Motor neuron (in vitro differentiated cells): ENCODE measurements around the gene EFCAB13. TPM values are rescaled to one million over a fixed set of nuclear protein-coding genes. Genes with fewer than 3 reads are reported as not detected.

Source experiments
- ATAC-seq, 8 experiments: fragments of 200-7000 bp; cut with Tn5 transposase; replicated peaks in 6 of 8; 2 replicates each; pipeline ENCODE4 v1.8.0; 2021; ENCODE audit warnings: mild to moderate bottlenecking in 8 of 8, moderate library complexity in 8 of 8
- H3K27ac ChIP-seq, 2 donors: fragments of 250-450 bp; sonication (Bioruptor Pico); 2 replicates each; pipeline ENCODE4 v1.9.0; 2021; ENCODE audit warnings: antibody characterized with exemption in 2 of 2, mild to moderate bottlenecking in 2 of 2, moderate library complexity in 1 of 2
- H3K4me1 ChIP-seq, 2 donors: fragments of 250-450 bp; sonication (Bioruptor Pico); replicated peaks in 1 of 2; 2 replicates each; pipeline ENCODE4 v1.6.1; 2021; ENCODE audit warnings: antibody characterized with exemption in 2 of 2, mild to moderate bottlenecking in 2 of 2, moderate library complexity in 1 of 2
- H3K4me3 ChIP-seq, 5 donors: fragments of 250-450 bp; sonication (Bioruptor Pico); 2 replicates each; pipeline ENCODE4 v1.9.0; 2021; ENCODE audit warnings: antibody characterized with exemption in 5 of 5, mild to moderate bottlenecking in 5 of 5, moderate library complexity in 4 of 5
- WGBS, 10 experiments: fragments of 450-650 bp; shearing (Covaris generic); methylation state at CpG; one replicate each; pipeline ENCODE4 v1.0.0; 2022; 5-methylcytosine and 5-hydroxymethylcytosine counted together
- in situ Hi-C, 9 experiments: fragments of 400-800 bp; cut with MboI; loops; one replicate each; pipeline ENCODE4 v1.15.0; 2021; ENCODE audit warnings: low sequenced_read_pairs in 9 of 9, low pct_unique_long_range_greater_than_20kb in 2 of 9; ENCODE audit not compliant: unreplicated experiment in 9 of 9
- total RNA-seq, 8 experiments: library from RNA; unstranded; fragments of 300-600 nt; gene quantifications; 2 replicates each; pipeline versions ENCODE4 v1.2.3 to v1.2.4, GENCODE V29; 2022

EFCAB13 gene
- total RNA-seq, 8 experiments from 2014 or later, result 1.3 to 6.9 (median 3.0) TPM

GRCh38 chr17:47299239-47299910 is 24.4 kb upstream of the EFCAB13 start:
- WGBS, 10 experiments, result 46 to 100% (median 89%) methylated on average over 1 to 8 of the region's 13 CpGs; no CpG with 5 or more reads in 5 of the 10 experiments
- no peak overlapping the region for H3K27ac ChIP-seq
- peaks cover 0 to 6% of the 10 kb centered on the region in 2 donors for H3K4me1 ChIP-seq
- H3K4me3 ChIP-seq, result no peak overlapping the region
- no peak for ATAC-seq
- in situ Hi-C loops, result no loop called here

- H3K27ac ChIP-seq, result no peak overlapping the region
- H3K4me1 ChIP-seq, result peaks cover 0 to 4% of the 10 kb centered on the region in 2 donors
- in situ Hi-C loops, result loop anchor here in 1 of 9 experiments (25.0 kb wide), 1 partner anchor 88 kb away; the partner anchor contains the start of gene MYL4
- 60 to 88% (median 78%) methylated on average over 1 of the region's 1 CpG; no CpG with 5 or more reads in 2 of the 10 experiments for WGBS, 10 experiments
- no peak overlapping the region for H3K4me3 ChIP-seq
- ATAC-seq, result no peak
Measured at GRCh38 chr17:47300718-47301117, 23.0 kb upstream of the EFCAB13 start.

GRCh38 chr17:47301161-47301560 is 22.6 kb upstream of the EFCAB13 start:
- Histone ChIP-seq H3K27ac (no peak overlapping the region), H3K4me3 (no peak overlapping the region), H3K4me1 (no peaks in the 10 kb centered on the region)
- no peak for ATAC-seq
- WGBS, 10 experiments, result 51 to 100% (median 81%) methylated on average over 1 to 3 of the region's 3 CpGs; no CpG with 5 or more reads in 2 of the 10 experiments
- in situ Hi-C loops, result loop anchor here in 1 of 9 experiments (25.0 kb wide), 1 partner anchor 89 kb away; the partner anchor contains the start of gene MYL4

GRCh38 chr17:47301831-47302230 is 21.9 kb upstream of the EFCAB13 start:
- ATAC-seq, result no peak
- in situ Hi-C loops, result loop anchor here in 1 of 9 experiments (25.0 kb wide), 1 partner anchor 90 kb away; the partner anchor contains the start of gene MYL4
- 35 to 100% (median 63%) methylated on average over 1 to 2 of the region's 2 CpGs; no CpG with 5 or more reads in 2 of the 10 experiments for WGBS, 10 experiments

GRCh38 chr17:47304186-47304585 is 19.6 kb upstream of the EFCAB13 start:
- ATAC-seq, result no peak
- H3K4me3 ChIP-seq, result no peak overlapping the region
- in situ Hi-C loops, result loop anchor here in 1 of 9 experiments (25.0 kb wide), 1 partner anchor 92 kb away; the partner anchor contains the start of gene MYL4
- 80% methylated on average over 1 of the region's 1 CpG; no CpG with 5 or more reads in 9 of the 10 experiments for WGBS, 10 experiments
- H3K27ac ChIP-seq, result no peak overlapping the region
- no peaks in the 10 kb centered on the region for H3K4me1 ChIP-seq

More at GRCh38 chr17:47301831-47302230, 21.9 kb upstream of the EFCAB13 start:
- Histone ChIP-seq H3K4me3 (no peak overlapping the region), H3K27ac (no peak overlapping the region), H3K4me1 (no peaks in the 10 kb centered on the region)

DNA sequence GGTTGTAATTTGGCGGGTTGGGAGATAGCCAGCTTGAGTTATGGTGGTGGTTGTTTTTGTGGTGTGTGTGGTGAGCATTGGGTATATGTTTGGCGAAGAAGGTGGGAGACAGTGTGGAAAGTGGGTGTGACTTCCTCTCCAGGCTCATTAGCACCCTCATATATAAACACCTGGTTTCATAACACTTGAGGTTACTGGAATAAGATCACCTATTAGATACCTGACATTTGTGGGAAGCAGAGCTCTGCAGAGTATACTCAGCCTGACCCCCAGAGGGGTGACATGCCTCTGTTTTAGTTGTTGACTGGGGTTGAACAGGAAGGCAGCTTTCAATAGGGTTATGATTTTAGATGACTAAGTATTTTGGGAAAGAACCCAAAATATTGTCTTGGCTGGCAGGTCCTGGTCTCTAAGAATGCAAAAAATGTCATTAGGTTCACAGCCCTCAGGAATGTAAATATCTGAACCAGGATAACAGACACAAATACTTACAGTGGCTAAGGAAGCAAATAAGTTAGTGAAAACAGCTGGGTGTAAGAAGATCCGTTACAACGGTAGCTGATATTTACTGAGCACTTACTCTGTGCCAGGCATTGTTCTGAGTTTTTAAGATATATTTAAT is 18.3 kb upstream of the EFCAB13 start:
- Histone ChIP-seq H3K27ac (no peak overlapping the region), H3K4me3 (no peak overlapping the region), H3K4me1 (no peaks in the 10 kb centered on the region)
- peak in 2 of 8 experiments; percentile 50 to 71 for ATAC-seq
- in situ Hi-C loops, result loop anchor here in 1 of 9 experiments (25.0 kb wide), 1 partner anchor 93 kb away; the partner anchor contains the start of gene MYL4
- WGBS, 10 experiments, result 0 to 100% (median 79%) methylated on average over 1 to 4 of the region's 4 CpGs; no CpG with 5 or more reads in 1 of the 10 experiments

DNA sequence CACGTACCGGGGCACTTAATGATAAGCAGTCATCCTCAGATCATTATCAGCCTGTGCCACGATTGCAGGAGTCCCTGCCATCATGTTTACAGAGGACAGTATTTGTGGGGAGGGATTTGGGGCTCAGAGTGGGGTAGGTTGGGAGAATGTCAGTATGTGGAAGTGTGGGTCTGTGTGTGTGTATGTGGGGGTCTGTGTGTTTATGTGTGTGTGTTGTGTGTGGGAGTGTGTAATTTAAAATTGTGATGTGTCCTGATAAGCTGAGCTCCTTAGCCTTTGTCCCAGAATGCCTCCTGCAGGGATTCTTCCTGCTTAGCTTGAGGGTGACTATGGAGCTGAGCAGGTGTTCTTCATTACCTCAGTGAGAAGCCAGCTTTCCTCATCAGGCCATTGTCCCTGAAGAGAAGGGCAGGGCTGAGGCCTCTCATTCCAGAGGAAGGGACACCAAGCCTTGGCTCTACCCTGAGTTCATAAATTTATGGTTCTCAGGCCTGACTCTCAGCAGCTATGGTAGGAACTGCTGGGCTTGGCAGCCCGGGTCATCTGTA is 13.5 kb upstream of the EFCAB13 start:
- no peak for ATAC-seq
- in situ Hi-C loops, result loop anchor here in 3 of 9 experiments (5.0 to 25.0 kb wide), 3 partner anchors 75 to 98 kb away; partner anchors contain the start of gene MYL4 (in 1 of the 3)
- H3K4me3 ChIP-seq, result no peak overlapping the region
- no peaks in the 10 kb centered on the region for H3K4me1 ChIP-seq
- H3K27ac ChIP-seq, result no peak overlapping the region
- 0 to 93% (median 76%) methylated on average over 1 to 3 of the region's 4 CpGs; no CpG with 5 or more reads in 6 of the 10 experiments for WGBS, 10 experiments

DNA sequence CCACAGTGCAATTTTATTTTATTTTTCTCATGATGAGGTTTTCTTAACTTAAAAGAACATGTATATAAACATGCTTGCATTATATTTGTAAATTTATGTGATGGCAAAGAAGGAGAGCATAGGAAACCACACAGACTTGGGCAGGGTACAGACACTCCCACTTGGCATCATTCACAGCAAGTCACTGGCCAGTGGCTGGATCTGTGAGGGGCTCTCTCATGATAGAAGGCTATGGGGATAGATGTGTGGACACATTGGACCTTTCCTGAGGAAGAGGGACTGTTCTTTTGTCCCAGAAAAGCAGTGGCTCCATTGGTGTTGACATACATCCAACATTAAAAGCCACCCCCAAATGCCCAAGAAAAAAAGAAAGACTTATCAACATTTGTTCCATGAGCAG is 12.3 kb upstream of the EFCAB13 start:
- in situ Hi-C loops, result loop anchor here in 3 of 9 experiments (5.0 to 25.0 kb wide), 3 partner anchors 77 to 99 kb away; partner anchors contain the start of gene MYL4 (in 1 of the 3)
- Histone ChIP-seq H3K4me3 (no peak overlapping the region), H3K27ac (no peak overlapping the region), H3K4me1 (peaks cover 0 to 3% of the 10 kb centered on the region in 2 donors)
- ATAC-seq, result no peak

GRCh38 chr17:47315451-47316266 is 8.1 kb upstream of the EFCAB13 start:
- peak; percentile 46 to 86 (median 72) for ATAC-seq
- 0 to 100% (median 27%) methylated on average over 1 to 6 of the region's 7 CpGs for WGBS, 10 experiments
- Histone ChIP-seq H3K4me1 (peaks cover 0 to 3% of the 10 kb centered on the region in 2 donors), H3K27ac (no peak overlapping the region), H3K4me3 (no peak overlapping the region)
- in situ Hi-C loops, result loop anchor here in 2 of 9 experiments (10.0 to 25.0 kb wide), 2 partner anchors 81 to 103 kb away; partner anchors contain the start of gene MYL4 (in 1 of the 2)

DNA sequence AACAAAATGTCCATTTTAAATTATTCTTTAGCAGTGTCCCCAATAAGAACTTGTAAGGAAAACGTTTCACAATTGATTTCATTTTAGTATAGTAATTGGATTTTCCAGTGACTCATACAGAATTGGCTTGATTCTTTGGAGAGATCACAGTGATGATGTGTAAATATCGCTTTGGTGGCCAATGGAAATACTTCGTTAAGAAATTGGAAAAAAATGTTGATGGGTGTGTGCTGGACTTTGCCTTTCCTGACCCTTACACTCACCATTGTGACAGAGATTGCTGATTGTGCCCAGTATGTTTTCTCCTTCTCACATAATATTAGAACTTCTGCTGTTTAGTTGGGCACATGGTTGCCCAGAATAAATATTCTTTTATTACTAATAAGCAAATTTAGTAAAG is 7.4 kb upstream of the EFCAB13 start:
- ATAC-seq, result peak in 2 of 8 experiments; percentile 88 to 89
- peaks cover 0 to 3% of the 10 kb centered on the region in 2 donors for H3K4me1 ChIP-seq
- in situ Hi-C loops, result loop anchor here in 2 of 9 experiments (10.0 to 25.0 kb wide), 2 partner anchors 82 to 104 kb away; partner anchors contain the start of gene MYL4 (in 1 of the 2)
- 0 to 100% (median 45%) methylated on average over 1 to 3 of the region's 3 CpGs; no CpG with 5 or more reads in 1 of the 10 experiments for WGBS, 10 experiments
- no peak overlapping the region for H3K4me3 ChIP-seq
- H3K27ac ChIP-seq, result no peak overlapping the region

GRCh38 chr17:47317119-47317518 is 6.6 kb upstream of the EFCAB13 start:
- WGBS, 10 experiments, result 0 to 82% (median 60%) methylated on average over 1 to 2 of the region's 2 CpGs; no CpG with 5 or more reads in 2 of the 10 experiments
- H3K4me3 ChIP-seq, result no peak overlapping the region
- H3K4me1 ChIP-seq, result peaks cover 0 to 3% of the 10 kb centered on the region in 2 donors
- in situ Hi-C loops, result loop anchor here in 2 of 9 experiments (10.0 to 25.0 kb wide), 2 partner anchors 82 to 105 kb away; partner anchors contain the start of gene MYL4 (in 1 of the 2)
- no peak overlapping the region for H3K27ac ChIP-seq
- no peak for ATAC-seq
